ENCODE measurements around the gene CD6.

CD6 gene

DNA sequence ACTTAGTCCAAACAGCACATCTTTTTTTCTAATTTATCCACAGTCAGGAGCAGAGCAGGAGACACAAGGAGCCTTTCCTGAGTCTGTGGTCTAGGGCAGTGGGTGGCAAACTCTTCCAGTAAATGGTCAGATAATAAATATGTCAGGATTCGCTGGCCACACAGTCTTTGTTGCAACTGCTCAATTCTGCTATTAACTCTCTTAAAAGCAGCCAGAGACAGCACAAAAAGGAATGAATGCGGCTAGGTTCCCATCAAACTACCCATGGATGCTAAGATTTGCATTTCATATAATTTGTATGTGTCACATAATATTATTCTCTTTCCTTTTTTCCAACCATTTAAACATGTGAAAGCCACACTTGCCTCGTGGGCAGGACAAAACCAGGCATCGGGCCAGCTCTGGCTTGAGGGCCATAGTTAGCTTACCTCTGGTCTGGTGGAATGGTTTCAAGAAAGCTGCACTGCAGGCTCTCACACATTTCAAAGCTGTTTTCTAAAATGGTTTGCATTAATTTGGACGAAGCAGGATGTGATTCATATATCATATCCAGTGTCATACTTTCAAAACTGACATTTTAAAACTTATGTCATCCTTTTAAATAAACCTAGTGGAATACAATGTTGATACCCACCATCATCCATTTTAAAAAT, 66.1 kb downstream of the CD6 start (continued):
- no peak for TF ChIP-seq ZNF707 (tag by site-specific recombination; IDR thresholded peaks at IDR 0.05)
- no peak for TF ChIP-seq SP3 (tag by site-specific recombination; IDR thresholded peaks at IDR 0.05)
- TF ChIP-seq ZNF311 (tag by site-specific recombination; IDR thresholded peaks at IDR 0.05; ENCODE audit: borderline replicate concordance): no peak
- TF ChIP-seq ZNF830 (tag by site-specific recombination; IDR thresholded peaks at IDR 0.05; ENCODE audit: low read depth): no peak
- TF ChIP-seq ZNF843 (tag by site-specific recombination; IDR thresholded peaks at IDR 0.05): no peak
- no peak for TF ChIP-seq ZNF140 (tag by site-specific recombination; IDR thresholded peaks at IDR 0.05)
- TF ChIP-seq ZBTB49 (tag by site-specific recombination; IDR thresholded peaks at IDR 0.05; ENCODE audit: low read depth): no peak
- TF ChIP-seq ZNF639 (tag by site-specific recombination; IDR thresholded peaks at IDR 0.05): no peak

GRCh38 chr11:61039916-61040315, 68.4 kb downstream of the CD6 start:
- no peaks in the 10 kb centered on the region for H3K4me1 ChIP-seq (ENCODE audit: control insufficient read depth, insufficient read depth, low read length)
- no peak overlapping the region for H3K4me3 ChIP-seq (ENCODE audit: low read depth, low read length)
- TF ChIP-seq ZFP69B (tag by site-specific recombination; IDR thresholded peaks at IDR 0.05) (no peak), ZNF341 (tag by site-specific recombination; IDR thresholded peaks at IDR 0.05; ENCODE audit: low read depth) (no peak), ZNF221 (tag by site-specific recombination; IDR thresholded peaks at IDR 0.05; ENCODE audit: borderline replicate concordance) (no peak), ZBTB7A (tag by site-specific recombination; IDR thresholded peaks at IDR 0.05; ENCODE audit: low read depth) (no peak), RBAK (tag by site-specific recombination; IDR thresholded peaks at IDR 0.05) (no peak), ZNF610 (tag by site-specific recombination; IDR thresholded peaks at IDR 0.05; ENCODE audit: borderline replicate concordance) (no peak), ZNF843 (tag by site-specific recombination; IDR thresholded peaks at IDR 0.05) (no peak), ZNF169 (tag by site-specific recombination; IDR thresholded peaks at IDR 0.05) (no peak), PRDM1 (tag by site-specific recombination; IDR thresholded peaks at IDR 0.05) (no peak), ZNF26 (tag by site-specific recombination; IDR thresholded peaks at IDR 0.05) (no peak), ZNF133 (tag by site-specific recombination; IDR thresholded peaks at IDR 0.05) (no peak), ZNF654 (tag by site-specific recombination; IDR thresholded peaks at IDR 0.05; ENCODE audit: low read depth) (no peak), FEZF1 (tag by site-specific recombination; IDR thresholded peaks at IDR 0.05) (no peak), ZNF121 (tag by site-specific recombination; IDR thresholded peaks at IDR 0.05) (no peak), ZNF548 (tag by site-specific recombination; IDR thresholded peaks at IDR 0.05) (no peak), ZNF48 (tag by site-specific recombination; IDR thresholded peaks at IDR 0.05) (no peak), ZNF292 (tag by site-specific recombination; IDR thresholded peaks at IDR 0.05; ENCODE audit: borderline replicate concordance, low read depth) (no peak), ZNF146 (tag by site-specific recombination; IDR thresholded peaks at IDR 0.05) (no peak), ZNF639 (tag by site-specific recombination; IDR thresholded peaks at IDR 0.05) (no peak)
- no peaks in the 10 kb centered on the region for H3K36me3 ChIP-seq (ENCODE audit: control insufficient read depth in 2 of 2, insufficient read depth in 1 of 2, low read length in 2 of 2)
- H3K9me3 ChIP-seq (ENCODE audit: control insufficient read depth, insufficient read depth, low read depth, low read length): no peaks in the 10 kb centered on the region
- ChIA-PET POLR2A (no interaction called here), CTCF (interaction anchor here (0.7 to 1.3 kb wide), 2 partner anchors 70 to 309 kb away, joined by 3 read pairs; no protein-coding TSS in a partner anchor)
- no peak overlapping the region for H3K27ac ChIP-seq (ENCODE audit: extremely low read depth, low read depth, low read length)

Measured in HEK293 (cell line).